ENCODE data around the gene PSKH1.

Gene PSKH1

GRCh38 chr16:67885545-67885944 lies 7.5 kb upstream of the PSKH1 start:
- no peaks in the 10 kb centered on the region for H3K9me3 Mint-ChIP-seq
- peaks cover 10% of the 10 kb centered on the region for H3K36me3 Mint-ChIP-seq (ENCODE audit: low read depth)
- no peak for TF ChIP-seq CTCF (IDR thresholded peaks at IDR 0.05)
- H3K4me1 Mint-ChIP-seq: peaks cover 18% of the 10 kb centered on the region
- no peak for DNase-seq
- no peak overlapping the region for H3K4me3 Mint-ChIP-seq
- no peak overlapping the region for H3K27ac Mint-ChIP-seq
- H3K27me3 Mint-ChIP-seq (ENCODE audit: low read depth, poor library complexity): no peaks in the 10 kb centered on the region

- Mint-ChIP-seq H3K27me3 (ENCODE audit: low read depth, poor library complexity) (no peaks in the 10 kb centered on the region), H3K27ac (no peak overlapping the region), H3K9me3 (no peaks in the 10 kb centered on the region), H3K36me3 (ENCODE audit: low read depth) (peaks cover 10% of the 10 kb centered on the region), H3K4me3 (no peak overlapping the region), H3K4me1 (peaks cover 21% of the 10 kb centered on the region)
- TF ChIP-seq CTCF (IDR thresholded peaks at IDR 0.05): no peak
- no peak for DNase-seq
Observed at GRCh38 chr16:67885976-67886375, 7.1 kb upstream of the PSKH1 start.

- Mint-ChIP-seq H3K4me1 (peaks cover 21% of the 10 kb centered on the region), H3K27me3 (ENCODE audit: low read depth, poor library complexity) (no peaks in the 10 kb centered on the region), H3K27ac (no peak overlapping the region), H3K4me3 (no peak overlapping the region), H3K36me3 (ENCODE audit: low read depth) (peaks cover 10% of the 10 kb centered on the region), H3K9me3 (no peaks in the 10 kb centered on the region)
- TF ChIP-seq CTCF (IDR thresholded peaks at IDR 0.05): no peak
- DNase-seq: no peak
Observed at GRCh38 chr16:67886387-67886786, 6.7 kb upstream of the PSKH1 start.

- TF ChIP-seq CTCF (IDR thresholded peaks at IDR 0.05): no peak
- peaks cover 31% of the 10 kb centered on the region for H3K4me1 Mint-ChIP-seq
Observed at GRCh38 chr16:67888331-67888730, 4.7 kb upstream of the PSKH1 start.

GRCh38 chr16:67892375-67892774 lies 679 bp upstream of the PSKH1 start:
- DNase-seq: no peak
- Mint-ChIP-seq H3K27me3 (ENCODE audit: low read depth, poor library complexity) (peaks cover 3% of the 10 kb centered on the region), H3K9me3 (no peaks in the 10 kb centered on the region), H3K36me3 (ENCODE audit: low read depth) (no peaks in the 10 kb centered on the region), H3K27ac (peak overlapping the region; percentile 95), H3K4me1 (peaks cover 36% of the 10 kb centered on the region), H3K4me3 (peak overlapping the region; percentile 88)
- no peak for TF ChIP-seq CTCF (IDR thresholded peaks at IDR 0.05)

More at GRCh38 chr16:67888331-67888730, 4.7 kb upstream of the PSKH1 start:
- no peaks in the 10 kb centered on the region for H3K9me3 Mint-ChIP-seq
- no peak overlapping the region for H3K27ac Mint-ChIP-seq
- DNase-seq: no peak
- peaks cover 6% of the 10 kb centered on the region for H3K36me3 Mint-ChIP-seq (ENCODE audit: low read depth)
- H3K4me3 Mint-ChIP-seq: no peak overlapping the region
- no peaks in the 10 kb centered on the region for H3K27me3 Mint-ChIP-seq (ENCODE audit: low read depth, poor library complexity)

GRCh38 chr16:67893743-67894399 lies 817 bp downstream of the PSKH1 start:
- Mint-ChIP-seq H3K36me3 (ENCODE audit: low read depth) (no peaks in the 10 kb centered on the region), H3K27ac (peak overlapping the region; percentile 99), H3K9me3 (no peaks in the 10 kb centered on the region), H3K4me3 (peak overlapping the region; percentile 98), H3K27me3 (ENCODE audit: low read depth, poor library complexity) (peaks cover 3% of the 10 kb centered on the region), H3K4me1 (peaks cover 36% of the 10 kb centered on the region)
- DNase-seq: no peak
- TF ChIP-seq CTCF (IDR thresholded peaks at IDR 0.05): no peak

Data from nephron progenitor cell (in vitro differentiated cells).